Breast epithelium (tissue), 4 donors: ENCODE results near the gene FTCDNL1. TPM values are rescaled to one million over a fixed set of nuclear protein-coding genes. Genes with fewer than 3 reads are reported as not detected.

Experiments
- DNase-seq, 2 donors: peaks; one replicate each; pipeline ENCODE4 v3.0.0-alpha.2; 2019; ENCODE audit warnings: low spot score in 2 of 2
- H3K27ac ChIP-seq, 2 donors: fragments of 200-600 bp; sonication (generic) in 1 of 2; one replicate each; pipeline ENCODE4 v1.5.1; 2016 to 2019; ENCODE audit warnings: mild to moderate bottlenecking in 1 of 2
- H3K27me3 ChIP-seq, 2 donors: fragments of 200-600 bp; sonication (generic) in 1 of 2; one replicate each; pipeline versions ENCODE4 v1.5.1 to v1.6.0; 2017 to 2019; ENCODE audit warnings: control low read depth in 1 of 2, mild to moderate bottlenecking in 1 of 2
- H3K36me3 ChIP-seq: fragments of 200-600 bp; one replicate; pipeline ENCODE4 v1.5.1; 2019
- H3K4me1 ChIP-seq, 2 donors: fragments of 200-600 bp; sonication (generic); one replicate each; pipeline ENCODE4 v1.5.1; 2016 to 2019; ENCODE audit warnings: control low read depth in 1 of 2
- H3K4me3 ChIP-seq, 3 donors: fragments of 200-600 bp; sonication (generic); 1 replicate in 2 of 3; 2 replicates in 1 of 3; pipeline ENCODE4 v1.5.1; 2016 to 2019; ENCODE audit warnings: mild to moderate bottlenecking in 3 of 3, moderate library complexity in 2 of 3
- H3K9me3 ChIP-seq, 2 donors: fragments of 200-600 bp; sonication (generic) in 1 of 2; one replicate each; pipeline ENCODE4 v1.5.1; 2016 to 2019; ENCODE audit warnings: control low read depth in 1 of 2
- CTCF ChIP-seq, 3 donors: fragments of 450-650 bp; IDR thresholded peaks; one replicate each; pipeline ENCODE4 v1.5.1; 2016 to 2017; ENCODE audit warnings: antibody characterized with exemption in 3 of 3, mild to moderate bottlenecking in 3 of 3, moderate library complexity in 3 of 3
- POLR2A ChIP-seq: fragments of 450-650 bp; IDR thresholded peaks from one replicate; pipeline ENCODE4 v1.6.1; 2016; ENCODE audit warnings: antibody characterized with exemption, mild to moderate bottlenecking, moderate library complexity
- POLR2AphosphoS5 ChIP-seq, 3 donors: sonication (generic); formaldehyde crosslinking; IDR thresholded peaks; one replicate each; pipeline ENCODE4 v1.6.1; 2017; ENCODE audit warnings: antibody characterized with exemption in 3 of 3
- intact Hi-C: fragments of 100-400 bp; cut with DNase I; formaldehyde crosslinking; loops from one replicate; pipeline ENCODE4 v1.15.1; 2023; ENCODE audit warnings: low total_unique reads
- total RNA-seq, 3 donors: library from RNA; depleted of rRNA; stranded (reverse); fragments of >200 nt; gene quantifications; one replicate each; pipeline ENCODE4 v1.1.0, GENCODE V29; 2016

FTCDNL1 gene
- total RNA-seq, 3 donors from 2014 or later = 3.7 to 5.9 (median 5.2) TPM

GRCh38 chr2:199740111-199740428 is 110.9 kb downstream of the FTCDNL1 start:
- intact Hi-C loops = no loop called here
- no peak overlapping the region for H3K4me3 ChIP-seq

GRCh38 chr2:199739413-199740110 is 111.4 kb downstream of the FTCDNL1 start:
- Histone ChIP-seq H3K27me3 (no peaks in the 10 kb centered on the region), H3K9me3 (no peaks in the 10 kb centered on the region), H3K36me3 (no peaks in the 10 kb centered on the region), H3K4me1 (no peaks in the 10 kb centered on the region), H3K27ac (no peak overlapping the region), H3K4me3 (no peak overlapping the region)
- no peak for TF ChIP-seq POLR2A
- peak; percentile 51 to 80 (median 78) for TF ChIP-seq CTCF (IDR thresholded peaks at IDR 0.05)
- TF ChIP-seq POLR2AphosphoS5 (IDR thresholded peaks at IDR 0.05) = no peak
- DNase-seq = peak; percentile 26 to 62
- intact Hi-C loops = no loop called here

More at GRCh38 chr2:199740111-199740428, 110.9 kb downstream of the FTCDNL1 start:
- no peak overlapping the region for H3K27ac ChIP-seq
- TF ChIP-seq CTCF (IDR thresholded peaks at IDR 0.05) = no peak
- no peak for TF ChIP-seq POLR2A
- no peak for TF ChIP-seq POLR2AphosphoS5 (IDR thresholded peaks at IDR 0.05)
- H3K36me3 ChIP-seq = no peaks in the 10 kb centered on the region
- no peaks in the 10 kb centered on the region for H3K9me3 ChIP-seq
- H3K4me1 ChIP-seq = no peaks in the 10 kb centered on the region
- no peak for DNase-seq
- no peaks in the 10 kb centered on the region for H3K27me3 ChIP-seq

GRCh38 chr2:199738727-199739412 is 112.1 kb downstream of the FTCDNL1 start:
- intact Hi-C loops = no loop called here
- Histone ChIP-seq H3K4me1 (no peaks in the 10 kb centered on the region), H3K9me3 (no peaks in the 10 kb centered on the region), H3K4me3 (no peak overlapping the region), H3K36me3 (no peaks in the 10 kb centered on the region), H3K27me3 (no peaks in the 10 kb centered on the region), H3K27ac (no peak overlapping the region)
- no peak for TF ChIP-seq CTCF (IDR thresholded peaks at IDR 0.05)
- TF ChIP-seq POLR2A = no peak
- no peak for TF ChIP-seq POLR2AphosphoS5 (IDR thresholded peaks at IDR 0.05)
- no peak for DNase-seq

GRCh38 chr2:199734651-199735050 is 116.3 kb downstream of the FTCDNL1 start:
- intact Hi-C loops = no loop called here
- DNase-seq = no peak
- Histone ChIP-seq H3K27me3 (no peaks in the 10 kb centered on the region), H3K27ac (no peak overlapping the region), H3K36me3 (no peaks in the 10 kb centered on the region), H3K4me3 (no peak overlapping the region), H3K4me1 (no peaks in the 10 kb centered on the region), H3K9me3 (no peaks in the 10 kb centered on the region)
- TF ChIP-seq CTCF (IDR thresholded peaks at IDR 0.05) (no peak), POLR2AphosphoS5 (IDR thresholded peaks at IDR 0.05) (no peak), POLR2A (no peak)

- Histone ChIP-seq H3K36me3 (no peaks in the 10 kb centered on the region), H3K27ac (no peak overlapping the region), H3K4me3 (no peak overlapping the region), H3K9me3 (no peaks in the 10 kb centered on the region), H3K4me1 (no peaks in the 10 kb centered on the region), H3K27me3 (no peaks in the 10 kb centered on the region)
- no peak for TF ChIP-seq POLR2AphosphoS5 (IDR thresholded peaks at IDR 0.05)
- TF ChIP-seq CTCF (IDR thresholded peaks at IDR 0.05) = no peak
- TF ChIP-seq POLR2A = no peak
- no peak for DNase-seq
- intact Hi-C loops = no loop called here
These were observed 117.0 kb downstream of the FTCDNL1 start for GRCh38 chr2:199734011-199734410.
